ENCODE measurements around the gene PLEKHM2.

Gene PLEKHM2

DNA sequence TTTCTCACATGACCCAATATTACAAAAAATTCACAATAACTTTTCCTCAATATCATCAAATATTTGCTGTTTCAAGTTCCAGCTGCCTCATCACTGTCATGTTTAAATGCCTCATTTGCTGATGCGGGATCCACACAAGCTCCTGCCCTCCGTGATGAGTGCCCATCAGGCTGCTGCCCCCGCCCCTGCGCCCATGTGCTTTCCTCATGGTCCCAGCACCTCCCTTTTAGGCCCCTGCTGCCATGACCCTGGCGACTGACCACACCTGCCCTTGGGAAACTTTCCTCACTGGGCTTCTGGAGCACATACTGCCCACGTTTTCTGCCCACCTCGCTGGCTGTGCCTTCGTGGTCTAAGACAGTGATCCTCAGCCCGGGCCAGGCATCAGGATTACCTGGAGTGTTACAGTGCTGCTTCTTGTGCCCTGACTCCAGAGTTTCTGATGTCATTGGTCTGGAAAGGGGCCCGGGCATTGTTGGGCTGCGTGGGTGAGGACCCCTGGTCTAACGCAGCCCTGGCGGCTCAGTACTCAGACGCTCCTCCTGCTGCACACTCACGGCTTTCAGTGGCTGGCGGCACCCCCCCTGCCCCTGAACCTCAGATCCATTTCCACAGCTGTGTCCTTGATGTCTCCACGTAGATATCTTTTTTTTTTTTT, 20.5 kb downstream of the PLEKHM2 start:
- no peak for DNase-seq

DNA sequence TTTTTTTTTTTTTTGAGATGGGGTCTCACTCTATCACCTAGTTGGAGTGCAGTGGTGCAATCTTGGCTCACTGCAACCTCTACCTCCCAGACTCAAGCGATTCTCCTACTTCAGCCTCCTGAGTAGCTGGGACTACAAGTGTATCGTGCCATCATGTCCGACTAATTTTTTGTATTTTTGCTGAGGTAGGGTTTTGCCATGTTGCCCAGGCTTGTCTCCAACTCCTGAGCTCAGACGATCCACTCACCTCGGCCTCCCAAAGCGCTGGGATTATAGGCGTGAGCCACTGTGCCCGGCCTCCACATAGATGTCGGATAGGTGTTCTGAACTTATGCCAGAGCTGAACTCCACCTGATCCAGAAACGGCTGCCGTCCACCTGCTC, 21.1 kb downstream of the PLEKHM2 start:
- DNase-seq: no peak

DNA sequence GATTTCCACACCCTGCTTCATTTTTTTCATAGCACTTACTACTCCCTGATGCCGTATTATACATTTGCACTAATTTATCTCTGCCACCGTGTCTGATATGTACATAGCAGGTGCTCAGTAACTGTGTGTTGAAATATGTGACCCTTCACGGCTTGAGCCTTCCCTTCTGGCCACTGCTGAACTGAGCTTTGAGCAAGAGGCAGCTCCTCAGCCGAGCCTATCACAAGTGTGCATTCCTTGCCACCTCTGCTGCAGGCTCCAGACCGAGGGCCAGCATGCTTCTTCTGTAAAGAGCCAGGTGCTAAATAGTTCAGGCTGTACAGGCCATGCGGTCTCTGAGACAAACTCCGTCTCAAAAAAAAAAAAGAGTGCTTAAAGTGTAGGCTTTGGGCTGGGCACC, 22.6 kb downstream of the PLEKHM2 start:
- DNase-seq: no peak

DNA sequence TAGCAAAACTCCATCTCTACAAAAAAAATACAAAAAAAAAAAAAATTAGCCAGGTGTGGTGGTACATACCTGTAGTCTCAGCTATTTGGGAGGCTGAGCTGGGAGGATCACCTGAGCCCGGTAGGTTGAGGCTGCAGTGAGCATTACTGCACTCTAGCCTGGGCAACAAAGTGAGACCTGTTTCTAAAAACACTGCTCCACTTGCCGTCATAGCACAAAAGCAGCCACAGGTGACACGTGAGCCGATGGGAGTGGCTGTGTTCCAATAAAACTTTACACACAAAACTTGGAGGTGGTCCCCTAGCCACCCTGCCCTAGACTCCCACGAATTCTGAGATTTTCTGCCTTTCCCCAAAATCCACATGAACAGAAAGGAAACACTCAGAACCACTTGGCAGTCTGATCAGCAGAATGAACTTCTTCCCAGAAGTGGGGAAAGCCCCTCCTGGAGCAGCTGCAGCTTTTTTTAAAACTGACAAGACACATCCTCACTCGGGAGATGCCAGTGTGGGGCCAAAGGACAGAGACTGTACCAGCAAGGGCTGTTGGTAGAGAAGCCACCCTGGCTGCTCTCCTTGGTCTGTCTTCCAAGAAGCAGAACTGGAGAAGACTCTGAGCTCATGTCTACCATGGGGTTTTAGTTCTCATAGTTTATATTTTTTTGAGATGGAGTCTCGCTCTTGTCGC, 23.3 kb downstream of the PLEKHM2 start:
- DNase-seq: no peak

DNA sequence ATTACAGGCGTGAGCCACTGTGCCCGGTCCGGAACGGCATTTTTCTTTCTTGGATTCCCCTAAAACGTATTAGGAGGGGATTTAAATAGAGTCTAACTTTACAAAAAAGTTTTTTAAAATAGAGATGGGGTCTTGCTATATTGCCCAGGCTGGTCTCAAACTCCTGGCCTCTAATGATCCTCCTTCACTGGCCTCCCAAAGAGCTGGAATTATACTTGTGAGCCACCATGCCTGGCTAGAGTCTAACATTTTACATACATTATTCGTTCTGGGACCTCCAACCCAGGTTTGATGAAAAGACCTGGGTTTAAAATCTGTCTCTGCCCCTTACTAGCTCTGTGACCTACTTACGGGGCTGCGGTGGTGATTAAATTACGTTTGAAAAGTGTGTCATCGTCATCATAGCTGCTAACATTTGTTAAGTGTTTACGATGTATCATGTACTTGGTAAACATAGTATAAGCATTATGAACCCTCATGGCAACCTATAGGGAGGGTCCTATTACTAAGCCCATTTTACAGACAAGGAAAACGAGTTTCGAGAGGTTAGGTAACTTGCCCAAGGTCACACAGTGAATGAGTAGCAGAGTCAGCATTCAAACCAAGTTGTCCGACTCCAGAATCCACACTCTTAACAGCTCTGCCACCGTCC, 24.5 kb downstream of the PLEKHM2 start:
- DNase-seq: no peak

- no peak for DNase-seq
Measured at GRCh38 chr1:15709226-15709625, 25.1 kb downstream of the PLEKHM2 start.

DNA sequence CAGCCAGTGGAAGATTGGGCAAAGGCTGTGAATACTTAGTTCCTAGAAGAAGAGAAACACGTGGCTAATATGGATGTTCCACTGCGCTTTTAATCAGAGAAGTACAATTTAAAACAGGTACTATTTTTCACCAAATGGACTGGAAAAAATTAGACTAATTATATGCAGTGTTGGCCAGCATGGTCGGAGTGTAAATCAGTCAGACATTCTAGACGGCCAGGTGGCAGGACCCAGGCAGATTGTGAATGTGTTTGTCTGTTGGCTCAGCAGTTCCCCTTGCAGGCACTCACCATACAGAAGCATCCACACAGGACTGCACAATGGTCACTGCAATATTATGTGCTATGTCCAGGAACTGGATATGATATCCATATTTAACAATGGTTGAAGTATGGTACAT, 28.0 kb downstream of the PLEKHM2 start:
- no peak for DNase-seq

GRCh38 chr1:15714406-15715136, 30.5 kb downstream of the PLEKHM2 start:
- DNase-seq: peak; percentile 11

- no peak for DNase-seq
Measured at GRCh38 chr1:15717418-15718125, 33.5 kb downstream of the PLEKHM2 start.

DNA sequence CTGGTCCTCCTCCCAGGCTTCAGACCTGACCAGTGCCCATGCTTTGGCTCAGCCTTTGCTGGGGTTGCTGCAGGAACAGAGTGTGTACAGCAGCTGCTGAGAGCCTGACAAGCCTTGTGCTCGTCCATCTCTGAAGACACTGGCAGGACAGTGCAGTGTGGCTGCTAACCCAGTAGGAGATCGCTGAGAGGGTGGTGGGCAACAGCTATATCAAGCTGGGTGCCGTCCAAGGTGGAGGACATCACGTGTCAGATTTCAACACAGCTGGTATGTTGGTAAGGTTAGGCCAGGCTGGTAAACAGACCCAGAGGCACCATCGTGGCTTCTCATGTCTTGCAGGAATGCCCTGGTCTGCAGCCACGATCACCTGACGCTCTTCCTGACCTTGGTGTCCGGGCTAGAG, 34.1 kb downstream of the PLEKHM2 start:
- no peak for DNase-seq

- no peak for DNase-seq
Measured at GRCh38 chr1:15719381-15720120, 35.4 kb downstream of the PLEKHM2 start.

DNA sequence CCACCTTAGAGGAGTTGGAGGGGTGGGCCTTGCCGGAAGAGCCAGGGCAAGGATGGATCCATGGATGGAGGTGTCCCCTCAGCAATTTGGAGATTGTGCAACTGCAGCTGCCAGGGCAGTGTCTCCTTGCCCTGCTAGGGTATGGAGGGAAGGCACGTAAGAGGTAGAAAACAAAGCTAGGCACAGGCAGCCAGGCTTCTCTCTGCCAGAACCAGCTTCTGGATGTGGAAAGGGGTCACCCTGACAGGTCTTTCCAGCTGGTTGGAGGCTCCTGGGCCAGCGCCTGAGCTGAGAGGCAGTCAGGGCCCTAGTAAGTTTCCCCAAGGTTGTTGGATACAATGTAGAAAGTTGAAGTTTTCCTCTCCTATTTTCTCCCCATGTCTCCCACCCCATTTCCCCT, 36.7 kb downstream of the PLEKHM2 start:
- DNase-seq: no peak

GRCh38 chr1:15722411-15722810, 38.3 kb downstream of the PLEKHM2 start:
- no peak for DNase-seq

DNA sequence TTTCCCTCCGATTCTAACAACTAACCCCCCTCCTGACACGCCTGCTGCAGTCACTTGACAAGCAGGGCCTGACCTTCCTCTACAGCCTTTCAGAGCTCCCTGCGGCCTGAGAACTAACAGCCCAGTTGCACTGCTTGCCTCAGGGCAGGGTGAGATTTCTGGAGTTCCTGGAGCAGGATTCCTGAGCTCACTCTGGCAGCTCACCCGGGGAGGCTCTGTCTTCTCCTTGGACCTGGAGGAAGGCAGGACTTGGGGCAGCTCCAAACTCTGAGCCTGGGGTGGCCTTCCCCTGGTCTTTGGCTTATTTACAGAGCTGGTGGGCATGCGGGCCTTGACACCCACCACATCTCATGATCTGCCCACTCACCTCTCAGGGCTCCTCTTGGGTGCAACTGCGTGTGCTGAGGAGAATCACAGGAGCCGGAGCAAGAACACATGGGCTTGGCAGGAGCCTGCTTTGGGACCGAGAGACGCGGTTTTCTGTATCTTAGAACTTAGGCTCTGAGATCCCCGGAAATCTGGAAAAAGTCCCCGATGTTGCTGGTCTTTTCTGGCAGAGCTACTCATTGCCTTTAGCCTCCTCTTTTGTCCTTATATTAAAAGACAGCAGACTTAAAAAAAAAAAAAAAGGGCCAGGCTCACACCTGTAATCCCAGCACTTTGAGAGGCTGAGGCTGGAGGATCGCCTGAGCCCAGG, 38.9 kb downstream of the PLEKHM2 start:
- no peak for DNase-seq

DNA sequence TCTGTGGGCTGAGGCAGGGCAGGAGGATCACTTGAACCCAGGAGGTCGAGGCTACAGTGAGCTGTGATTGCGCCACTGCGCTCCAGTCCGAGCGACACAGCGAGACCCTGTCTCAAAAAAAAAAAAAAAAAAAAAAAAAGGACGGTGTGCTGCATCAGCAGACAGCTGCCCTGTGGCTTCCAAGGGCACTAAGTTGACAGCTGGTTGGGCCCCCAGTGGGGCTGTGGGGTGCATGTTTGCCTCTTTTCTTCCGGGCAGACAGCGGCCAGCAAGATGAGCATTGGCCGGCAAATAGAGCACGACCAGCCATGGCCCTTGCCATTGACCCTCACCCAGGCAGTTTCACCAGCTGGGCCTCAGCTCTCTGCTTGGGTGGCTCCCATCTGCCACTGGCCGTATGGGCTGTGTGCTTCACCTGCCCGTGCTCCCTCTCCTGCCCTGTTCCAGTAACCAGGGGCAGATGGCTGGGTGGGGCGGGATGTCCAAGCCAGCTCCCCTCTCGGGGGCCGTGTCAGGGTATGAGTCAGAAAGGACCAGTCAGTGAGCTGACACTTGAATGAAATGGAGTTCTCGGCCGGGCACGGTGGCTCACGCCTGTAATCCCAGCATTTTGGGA, 39.6 kb downstream of the PLEKHM2 start:
- no peak for DNase-seq

DNA sequence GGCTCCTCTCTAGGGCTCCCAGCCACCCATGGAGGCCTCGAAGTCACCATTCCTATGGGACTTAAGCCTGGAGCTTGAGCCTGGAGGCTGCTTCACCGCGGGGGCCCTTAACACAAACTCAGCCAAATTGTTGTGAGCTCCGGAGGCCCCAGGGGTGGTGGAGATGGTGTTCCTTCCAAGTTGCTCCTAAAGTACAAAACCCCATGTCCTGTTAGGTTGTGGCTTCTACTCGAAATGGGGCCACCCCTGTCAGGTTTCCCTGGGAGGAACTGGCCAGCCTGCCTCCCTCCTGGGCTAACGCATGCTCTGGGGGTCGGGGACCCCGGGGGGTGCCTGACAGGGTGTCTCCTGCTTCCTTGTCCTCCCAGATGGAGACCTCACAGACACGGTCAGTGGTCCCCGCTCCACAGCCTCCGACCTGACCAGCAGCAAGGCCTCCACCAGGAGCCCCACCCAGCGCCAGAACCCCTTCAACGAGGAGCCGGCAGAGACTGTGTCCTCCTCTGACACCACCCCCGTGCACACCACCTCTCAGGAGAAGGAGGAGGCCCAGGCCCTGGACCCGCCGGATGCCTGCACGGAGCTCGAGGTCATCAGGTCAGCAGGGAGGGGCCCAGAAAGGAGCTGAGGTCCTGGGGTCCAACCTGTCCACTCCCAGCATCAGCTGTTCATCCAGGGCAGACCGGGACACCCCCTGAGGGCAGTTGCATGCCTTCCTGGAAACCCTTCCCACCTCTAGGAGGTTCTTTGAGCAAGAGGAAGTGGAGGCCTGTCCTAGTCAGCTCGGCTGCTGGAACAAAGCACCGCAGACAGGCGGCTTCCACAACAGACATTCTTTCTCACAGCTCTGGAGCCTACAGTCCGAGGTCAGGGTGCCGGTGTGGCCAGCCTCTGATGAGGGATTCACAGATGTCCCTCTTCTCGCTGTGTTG, 41.1 kb downstream of the PLEKHM2 start:
- DNase-seq: no peak

DNA sequence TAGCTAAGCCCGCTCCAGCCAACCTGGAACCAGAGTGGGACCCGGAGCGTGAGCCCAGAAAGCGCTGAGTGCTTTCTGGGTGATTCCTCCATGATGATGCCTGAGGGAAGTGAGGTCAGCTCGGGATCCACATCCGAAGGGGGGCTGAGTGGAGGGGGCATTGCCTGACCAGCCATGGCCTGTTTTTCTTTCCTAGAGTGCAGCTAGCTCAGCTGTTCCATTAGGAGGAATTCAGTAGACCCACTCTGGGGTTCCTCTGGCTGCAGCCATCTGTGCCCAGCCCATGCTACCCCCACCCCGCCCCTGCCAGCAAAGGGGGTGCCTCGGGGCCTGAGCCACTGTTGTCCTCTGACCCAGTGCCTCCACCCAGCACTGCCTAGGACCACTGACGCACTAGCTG, 42.4 kb downstream of the PLEKHM2 start:
- DNase-seq: no peak

- DNase-seq: no peak
Measured at GRCh38 chr1:15727021-15727420, 42.9 kb downstream of the PLEKHM2 start.

- DNase-seq: no peak
Measured at GRCh38 chr1:15727424-15727823, 43.3 kb downstream of the PLEKHM2 start.

Measured in fibroblast of skin of right biceps (primary cell).